HG03060 (cell line): Measurements from ENCODE around the gene CHST15.

Experiments used
- ATAC-seq: cut with Tn5 transposase; IDR thresholded peaks from one replicate; pipeline ENCODE4 v1.9.1; 2021; ENCODE audit warnings: low read depth, moderate number of reproducible peaks; ENCODE audit not compliant: unreplicated experiment

Gene CHST15

GRCh38 chr10:124067825-124068400, 25.5 kb downstream of the CHST15 start:
- ATAC-seq = no peak

GRCh38 chr10:124066781-124067714, 26.4 kb downstream of the CHST15 start:
- no peak for ATAC-seq

GRCh38 chr10:124066126-124066700, 27.2 kb downstream of the CHST15 start:
- ATAC-seq = no peak

- ATAC-seq = no peak
Observed at GRCh38 chr10:124065382-124066125, 27.8 kb downstream of the CHST15 start.

GRCh38 chr10:124064676-124065075, 28.7 kb downstream of the CHST15 start:
- no peak for ATAC-seq

GRCh38 chr10:124063750-124064603, 29.4 kb downstream of the CHST15 start:
- ATAC-seq = no peak

GRCh38 chr10:124062390-124062789, 31.0 kb downstream of the CHST15 start:
- no peak for ATAC-seq

GRCh38 chr10:124061030-124061429, 32.4 kb downstream of the CHST15 start:
- ATAC-seq = no peak

- ATAC-seq = no peak
Observed at GRCh38 chr10:124060148-124060720, 33.2 kb downstream of the CHST15 start.

- no peak for ATAC-seq
Observed at GRCh38 chr10:124059551-124059950, 33.8 kb downstream of the CHST15 start.

GRCh38 chr10:124058346-124059003, 34.9 kb downstream of the CHST15 start:
- no peak for ATAC-seq

- no peak for ATAC-seq
Observed at GRCh38 chr10:124057601-124058000, 35.8 kb downstream of the CHST15 start.

- ATAC-seq = no peak
Observed at GRCh38 chr10:124056337-124056980, 36.9 kb downstream of the CHST15 start.

GRCh38 chr10:124053971-124054370, 39.4 kb downstream of the CHST15 start:
- no peak for ATAC-seq

GRCh38 chr10:124052561-124052960, 40.8 kb downstream of the CHST15 start:
- no peak for ATAC-seq

- no peak for ATAC-seq
Observed at GRCh38 chr10:124050021-124051015, 43.1 kb downstream of the CHST15 start.

- no peak for ATAC-seq
Observed at GRCh38 chr10:124049484-124049883, 43.9 kb downstream of the CHST15 start.
